Stimulated activated effector memory CD8-positive, alpha-beta T cell treated with anti-CD3 and anti-CD28 coated beads, Interleukin-12 subunit alpha, Interleukin-12 subunit beta, amount 100 ng/mL, for 72 hours (primary cell): ENCODE data around the gene TBC1D9B.
"Not testable (repeated sequence)": the region's sequence is repeated elsewhere in the genome, so short reads cannot be mapped to it uniquely, and the experiment has no call there.

Experiments
- ATAC-seq: fragments of 150-1000 bp; cut with Tn5 transposase; 2 replicates; pipeline ENCODE4 v1.10.0; 2021
- DNase-seq, 2 donors: peaks; one replicate each; pipeline ENCODE4 v3.0.0; 2021 to 2022; ENCODE audit warnings: low spot score in 2 of 2
- H3K27ac Mint-ChIP-seq: one replicate; pipeline ENCODE4 v1.8.0; 2022; ENCODE audit warnings: mild to moderate bottlenecking, mixed read lengths
- H3K36me3 Mint-ChIP-seq: one replicate; pipeline ENCODE4 v1.8.0; 2022; ENCODE audit warnings: mild to moderate bottlenecking, mixed read lengths
- H3K4me1 Mint-ChIP-seq: one replicate; pipeline ENCODE4 v1.8.0; 2022; ENCODE audit warnings: mixed read lengths
- H3K4me3 Mint-ChIP-seq: one replicate; pipeline ENCODE4 v1.8.0; 2022; ENCODE audit warnings: mild to moderate bottlenecking, mixed read lengths
- H3K9me3 Mint-ChIP-seq: one replicate; pipeline ENCODE4 v1.8.0; 2022; ENCODE audit warnings: mixed read lengths

TBC1D9B gene

GRCh38 chr5:179880066-179880650, 27.5 kb downstream of the TBC1D9B start:
- no peak overlapping the region for H3K4me3 Mint-ChIP-seq

DNA sequence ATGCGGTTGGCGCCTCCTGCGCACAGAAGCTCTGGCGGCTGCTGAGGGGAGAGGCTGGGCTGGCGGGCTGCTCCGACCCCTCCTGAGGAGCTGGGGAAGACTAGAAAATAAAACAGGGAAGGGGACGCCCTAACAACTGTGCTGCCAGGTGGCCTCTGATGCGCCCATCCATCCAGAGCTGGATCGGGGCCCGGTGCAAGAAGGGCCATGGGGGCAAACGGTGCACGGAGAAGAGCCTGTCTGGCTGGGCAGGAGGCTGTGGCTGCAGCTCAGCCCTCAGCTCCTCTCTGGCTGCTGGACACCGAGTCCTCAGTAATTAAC, 28.0 kb downstream of the TBC1D9B start:
- Mint-ChIP-seq H3K36me3 (peaks cover 48% of the 10 kb centered on the region), H3K9me3 (peaks cover 9% of the 10 kb centered on the region), H3K4me3 (no peak overlapping the region), H3K4me1 (no peaks in the 10 kb centered on the region), H3K27ac (no peak overlapping the region)
- ATAC-seq (peak; percentile 30), DNase-seq (no peak)

More at GRCh38 chr5:179880066-179880650, 27.5 kb downstream of the TBC1D9B start:
- peaks cover 48% of the 10 kb centered on the region for H3K36me3 Mint-ChIP-seq
- no peak for DNase-seq
- ATAC-seq, result peak; percentile 20
- H3K9me3 Mint-ChIP-seq, result peaks cover 9% of the 10 kb centered on the region
- H3K4me1 Mint-ChIP-seq, result no peaks in the 10 kb centered on the region
- H3K27ac Mint-ChIP-seq, result no peak overlapping the region

GRCh38 chr5:179879003-179879689, 28.6 kb downstream of the TBC1D9B start:
- ATAC-seq, result peak; percentile 33
- no peaks in the 10 kb centered on the region for H3K4me1 Mint-ChIP-seq
- H3K36me3 Mint-ChIP-seq, result peaks cover 47% of the 10 kb centered on the region
- H3K4me3 Mint-ChIP-seq, result no peak overlapping the region
- DNase-seq, result no peak
- H3K9me3 Mint-ChIP-seq, result peaks cover 9% of the 10 kb centered on the region
- no peak overlapping the region for H3K27ac Mint-ChIP-seq

- Mint-ChIP-seq H3K36me3 (peaks cover 44% of the 10 kb centered on the region), H3K27ac (no peak overlapping the region), H3K9me3 (peaks cover 3% of the 10 kb centered on the region), H3K4me1 (no peaks in the 10 kb centered on the region), H3K4me3 (no peak overlapping the region)
- DNase-seq (no peak), ATAC-seq (no peak)
Observed at GRCh38 chr5:179878222-179879002, 29.3 kb downstream of the TBC1D9B start.

DNA sequence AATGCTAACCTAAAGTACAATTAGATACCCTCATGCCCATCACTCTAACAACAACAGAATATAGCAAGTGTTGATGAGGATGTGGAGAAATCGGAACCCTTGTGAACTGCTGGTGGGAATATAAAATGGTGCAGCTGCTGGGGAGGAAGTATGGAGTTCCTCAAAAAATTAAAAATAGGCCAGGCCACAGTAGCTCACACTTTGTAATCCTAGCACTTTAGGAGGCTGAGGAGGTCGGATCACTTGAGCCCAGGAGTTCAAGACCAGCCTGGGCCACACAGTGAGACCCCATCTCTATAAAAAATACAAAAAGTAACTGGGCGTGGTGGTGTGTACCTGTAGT, 31.1 kb downstream of the TBC1D9B start:
- Mint-ChIP-seq H3K36me3 (peaks cover 40% of the 10 kb centered on the region), H3K4me3 (no peak overlapping the region), H3K4me1 (no peaks in the 10 kb centered on the region), H3K9me3 (no peaks in the 10 kb centered on the region), H3K27ac (no peak overlapping the region)
- ATAC-seq (no peak), DNase-seq (no peak)

DNA sequence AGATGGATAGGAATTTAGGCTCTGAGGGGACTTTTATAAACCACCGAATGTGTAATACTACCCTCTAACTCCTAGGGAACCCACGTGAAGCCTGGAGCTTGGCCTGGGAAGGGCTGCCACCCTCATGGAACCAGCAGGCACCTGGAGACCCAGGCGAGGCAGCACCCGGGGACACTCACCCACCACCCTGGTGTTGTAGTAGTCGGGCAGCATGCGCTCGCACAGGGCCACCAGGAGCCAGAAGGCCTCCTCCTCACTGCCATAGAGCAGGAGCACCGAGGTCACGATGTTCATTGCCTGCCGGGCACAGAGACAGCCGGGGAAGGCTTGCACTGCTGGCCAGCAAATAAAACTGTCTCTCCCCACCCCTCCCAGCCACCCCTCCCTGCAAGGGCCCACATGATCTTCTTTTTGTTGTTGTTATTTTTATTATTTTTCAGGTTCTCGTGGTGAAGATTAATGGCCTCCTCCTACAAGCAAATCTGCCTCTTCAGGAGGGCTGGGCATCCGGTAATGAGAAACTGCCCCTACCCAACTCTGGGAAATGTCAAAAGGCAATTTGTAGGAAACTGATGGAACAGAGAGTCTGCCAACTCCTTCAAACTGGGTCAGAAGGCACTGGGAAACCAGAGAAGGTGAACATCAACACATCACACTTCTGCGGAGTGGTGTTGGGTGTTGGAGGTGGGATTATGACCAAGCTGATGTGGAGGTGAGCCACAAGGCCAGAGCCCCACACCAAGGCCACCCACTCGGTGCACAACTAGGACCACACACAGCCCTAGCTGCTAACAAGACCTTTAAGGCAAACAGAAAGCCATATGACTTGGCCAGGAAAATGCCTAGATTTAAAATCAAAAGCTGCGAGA, 31.7 kb downstream of the TBC1D9B start:
- Mint-ChIP-seq H3K27ac (peak overlapping the region; percentile 29), H3K4me3 (no peak overlapping the region)
- ATAC-seq, result no peak

GRCh38 chr5:179874536-179875292, 33.0 kb downstream of the TBC1D9B start:
- no peak for DNase-seq
- Mint-ChIP-seq H3K36me3 (peaks cover 47% of the 10 kb centered on the region), H3K9me3 (no peaks in the 10 kb centered on the region), H3K4me3 (no peak overlapping the region), H3K4me1 (no peaks in the 10 kb centered on the region), H3K27ac (no peak overlapping the region)
- no peak for ATAC-seq

More for the DNA sequence above, 31.7 kb downstream of the TBC1D9B start:
- H3K9me3 Mint-ChIP-seq, result no peaks in the 10 kb centered on the region
- no peak for DNase-seq
- no peaks in the 10 kb centered on the region for H3K4me1 Mint-ChIP-seq
- peaks cover 42% of the 10 kb centered on the region for H3K36me3 Mint-ChIP-seq

GRCh38 chr5:179874136-179874535, 33.6 kb downstream of the TBC1D9B start:
- Mint-ChIP-seq H3K36me3 (peaks cover 47% of the 10 kb centered on the region), H3K4me3 (no peak overlapping the region), H3K4me1 (no peaks in the 10 kb centered on the region), H3K27ac (peak overlapping the region; percentile 56), H3K9me3 (no peaks in the 10 kb centered on the region)
- ATAC-seq (no peak), DNase-seq (no peak)

DNA sequence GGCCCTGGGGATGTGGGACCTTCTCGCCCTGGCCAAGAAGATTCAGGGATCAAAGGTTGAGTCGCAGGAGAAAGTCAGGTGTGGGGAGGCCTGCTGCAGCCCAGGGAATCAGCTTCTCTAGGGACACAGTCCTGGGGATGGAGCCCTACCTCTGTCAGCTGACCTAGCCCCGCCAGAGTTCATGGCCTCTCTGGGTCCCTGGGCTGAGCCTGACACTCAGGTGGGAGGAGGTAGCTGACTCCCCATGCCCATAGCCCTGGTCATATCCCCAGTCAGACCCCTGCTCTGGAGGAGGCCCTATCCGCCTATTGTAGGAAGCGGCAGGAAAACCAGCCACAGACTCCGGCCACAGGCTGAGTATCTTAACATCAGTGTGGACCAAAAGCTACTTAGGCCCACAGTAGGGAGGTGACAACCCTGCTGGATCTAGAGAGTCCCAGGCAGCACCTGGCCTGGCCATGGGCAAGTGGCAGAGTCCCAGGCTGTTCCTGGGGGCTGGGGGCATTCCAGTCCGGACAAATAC, 34.0 kb downstream of the TBC1D9B start:
- DNase-seq, result no peak
- no peaks in the 10 kb centered on the region for H3K9me3 Mint-ChIP-seq

DNA sequence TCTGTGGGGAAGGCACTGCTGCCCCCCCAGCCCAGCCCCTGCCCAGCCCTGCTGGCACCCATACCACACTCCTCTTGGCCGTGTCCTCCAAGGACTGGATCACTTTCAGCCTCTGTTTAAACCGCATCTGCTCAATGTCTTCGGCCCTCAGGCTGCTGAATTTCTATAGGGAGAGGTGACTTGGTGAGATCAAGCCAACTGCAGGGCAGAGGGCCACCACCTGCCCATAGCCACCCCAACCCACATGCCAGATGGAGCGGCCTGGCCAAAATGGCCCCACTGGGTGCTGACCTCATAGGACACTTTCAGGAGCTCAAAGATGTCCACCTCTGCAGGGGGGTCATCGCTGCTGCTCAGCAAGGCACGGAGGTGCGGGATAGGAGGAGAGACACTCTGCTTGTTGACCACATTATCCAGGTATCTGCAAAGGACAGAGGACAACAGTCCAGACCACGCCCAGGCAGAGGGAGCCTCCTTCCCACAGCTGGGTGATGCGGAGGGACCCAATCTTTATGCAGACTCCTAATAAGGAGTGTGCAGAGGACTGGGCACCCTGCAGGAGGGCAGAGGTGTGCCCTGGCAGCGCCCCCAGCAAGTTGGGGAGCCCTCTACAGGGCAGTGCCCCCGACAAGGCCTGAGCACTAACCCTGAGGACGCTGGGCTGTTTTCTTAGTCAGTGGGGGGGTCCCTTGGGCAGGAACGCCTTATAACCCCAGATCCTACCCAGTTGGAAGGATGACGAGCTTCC, 34.7 kb downstream of the TBC1D9B start:
- Mint-ChIP-seq H3K9me3 (no peaks in the 10 kb centered on the region), H3K4me1 (no peaks in the 10 kb centered on the region), H3K36me3 (peaks cover 44% of the 10 kb centered on the region), H3K4me3 (no peak overlapping the region), H3K27ac (no peak overlapping the region)
- no peak for DNase-seq
- no peak for ATAC-seq

More for the DNA sequence above, 34.0 kb downstream of the TBC1D9B start:
- H3K4me1 Mint-ChIP-seq, result no peaks in the 10 kb centered on the region
- H3K27ac Mint-ChIP-seq, result peak overlapping the region; percentile 56
- H3K4me3 Mint-ChIP-seq, result no peak overlapping the region
- no peak for ATAC-seq
- peaks cover 47% of the 10 kb centered on the region for H3K36me3 Mint-ChIP-seq

DNA sequence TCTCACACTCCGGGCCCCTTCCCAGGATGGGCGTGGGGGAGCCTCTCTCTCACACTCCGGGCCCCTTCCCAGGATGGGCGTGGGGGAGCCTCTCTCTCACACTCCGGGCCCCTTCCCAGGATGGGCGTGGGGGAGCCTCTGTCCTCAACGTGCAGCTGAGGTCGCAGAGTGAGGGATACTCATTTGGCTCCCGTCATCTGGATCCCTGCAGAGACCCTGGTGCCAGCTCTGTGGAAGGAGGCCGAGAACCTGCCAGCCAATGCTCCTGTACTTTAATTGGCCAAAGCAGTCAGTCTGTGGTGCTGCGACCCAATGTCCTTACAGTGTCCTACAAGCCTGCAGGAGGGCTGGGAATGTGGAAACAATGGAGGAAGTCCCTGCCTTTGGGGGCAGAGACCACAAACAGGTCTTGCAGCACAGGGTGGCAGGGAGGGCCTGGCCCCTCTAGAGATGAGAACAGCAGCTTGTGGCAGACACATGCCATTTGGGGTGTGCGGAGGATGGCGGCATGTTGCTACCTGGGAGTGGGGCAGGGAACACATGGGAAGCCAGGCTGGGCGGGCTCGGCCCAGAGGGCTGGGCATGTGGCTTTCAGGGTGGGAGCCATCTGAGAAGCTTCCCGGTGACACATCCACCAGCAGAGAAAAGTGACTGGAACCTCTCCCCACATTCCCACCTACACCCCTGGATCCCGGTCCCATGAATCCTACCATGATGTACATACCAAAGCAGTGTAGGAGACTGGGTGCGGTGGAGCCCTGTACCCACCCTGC, 35.5 kb downstream of the TBC1D9B start:
- ATAC-seq (no peak), DNase-seq (no peak)
- H3K4me3 Mint-ChIP-seq, result no peak overlapping the region
- H3K4me1 Mint-ChIP-seq, result peaks cover 3% of the 10 kb centered on the region
- no peak overlapping the region for H3K27ac Mint-ChIP-seq
- H3K36me3 Mint-ChIP-seq, result peaks cover 45% of the 10 kb centered on the region
- no peaks in the 10 kb centered on the region for H3K9me3 Mint-ChIP-seq

DNA sequence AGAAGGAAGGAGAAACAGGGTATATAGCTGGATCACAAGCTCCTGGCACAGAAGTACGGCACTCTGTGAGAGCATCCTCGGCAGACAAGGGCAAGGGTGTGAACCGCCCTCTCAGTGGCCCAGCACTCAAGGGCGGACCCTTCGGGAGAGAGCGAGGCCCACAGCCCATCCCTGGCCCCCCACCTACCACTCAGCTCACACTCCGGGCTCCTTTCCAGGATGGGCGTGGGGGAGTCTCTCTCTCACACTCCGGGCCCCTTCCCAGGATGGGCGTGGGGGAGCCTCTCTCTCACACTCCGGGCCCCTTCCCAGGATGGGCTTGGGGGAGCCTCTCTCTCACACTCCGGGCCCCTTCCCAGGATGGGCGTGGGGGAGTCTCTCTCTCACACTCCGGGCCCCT, 36.2 kb downstream of the TBC1D9B start:
- not testable (repeated sequence) for H3K4me3 Mint-ChIP-seq, ATAC-seq, H3K27ac Mint-ChIP-seq, H3K4me1 Mint-ChIP-seq, DNase-seq, H3K9me3 Mint-ChIP-seq
- peaks cover 44% of the 10 kb centered on the region for H3K36me3 Mint-ChIP-seq

DNA sequence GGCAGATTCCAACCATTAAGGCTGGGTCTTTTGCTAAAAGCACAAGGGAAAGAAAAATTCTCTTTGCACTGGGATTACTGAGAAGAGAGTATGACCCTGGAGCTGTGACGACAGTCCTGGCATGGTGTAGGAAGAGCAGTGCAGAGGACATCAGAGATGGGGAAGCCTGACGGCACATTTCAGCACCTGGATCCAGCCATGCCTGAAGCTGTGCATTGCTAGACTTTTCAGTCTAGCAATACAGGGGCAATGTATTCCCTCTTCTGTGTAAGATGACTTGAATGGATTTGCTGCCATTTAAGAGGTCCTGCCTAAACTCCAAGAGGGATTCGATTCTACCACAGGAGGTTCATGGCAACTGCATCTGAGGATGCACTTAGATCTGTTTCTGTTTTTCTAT, 36.7 kb downstream of the TBC1D9B start:
- no peak for DNase-seq
- no peak for ATAC-seq
- peaks cover 38% of the 10 kb centered on the region for H3K36me3 Mint-ChIP-seq
- H3K27ac Mint-ChIP-seq, result no peak overlapping the region
- no peaks in the 10 kb centered on the region for H3K9me3 Mint-ChIP-seq
- no peak overlapping the region for H3K4me3 Mint-ChIP-seq
- peaks cover 6% of the 10 kb centered on the region for H3K4me1 Mint-ChIP-seq
